HCT116 (cell line): ENCODE data around the gene TNS3. TPM values are rescaled to one million over a fixed set of nuclear protein-coding genes. Genes with fewer than 3 reads are reported as not detected.
"Not testable (repeated sequence)": the region's sequence is repeated elsewhere in the genome, so short reads cannot be mapped to it uniquely, and the experiment has no call there.

Source experiments
- ATAC-seq: fragments of 200-7000 bp; cut with Tn5 transposase; 2 replicates; pipeline ENCODE4 v1.9.1; 2020; ENCODE audit warnings: mild to moderate bottlenecking, moderate library complexity
- BruUV-seq: library from RNA; stranded (reverse); fragments of 400-500 nt; replicated peaks from 2 replicates; lab custom pipeline; 2021; lab: Mats Ljungman, UMichigan
- CTCF ChIA-PET: fragments of 300-600 bp; sonication (Branson Sonifier 250); formaldehyde crosslinking; loops from one replicate; lab custom pipeline; 2021; ENCODE audit warnings: antibody characterized with exemption; lab: Charles Lee
- POLR2A ChIA-PET: fragments of 300-600, 350-600 bp; sonication (Branson Sonifier 250); formaldehyde crosslinking; loops from one replicate; lab custom pipeline; 2021; ENCODE audit warnings: antibody characterized with exemption; lab: Charles Lee
- RAD21 ChIA-PET, 2 experiments: fragments of 300-600 bp; sonication (Branson Sonifier 250); formaldehyde crosslinking; loops; one replicate each; lab custom pipeline; 2023; ENCODE audit warnings: low total read pairs in 2 of 2; ENCODE audit not compliant: uncharacterized antibody in 2 of 2, unreplicated experiment in 2 of 2, low non-redundant PET in 1 of 2; lab: Charles Lee
- DNase-seq: peaks from one replicate; pipeline ENCODE4 v3.0.0-alpha.2; 2010; ENCODE audit warnings: low read depth, low spot score
- H2AFZ ChIP-seq: fragments of 200-600 bp; shearing (Covaris generic), sonication (generic); 2 replicates; pipeline ENCODE4 v1.6.1; 2017; ENCODE audit warnings: low read depth, mixed run types, mixed read lengths, antibody characterized with exemption, low read length; ENCODE audit not compliant: poor library complexity, severe bottlenecking
- H3K27ac ChIP-seq: 2 replicates; pipeline ENCODE4 v1.5.1; 2012; ENCODE audit warnings: low read depth, low read length
- H3K27me3 ChIP-seq: fragments of 200-600 bp; sonication (generic); 2 replicates; pipeline ENCODE4 v1.6.1; 2016; ENCODE audit warnings: mixed run types, low read length, mixed read lengths; ENCODE audit not compliant: insufficient read depth
- H3K36me3 ChIP-seq, 2 experiments: fragments of 200-500 bp in 1 of 2; fragments of 200-600 bp in 1 of 2; sonication (Bioruptor generic) in 1 of 2; sonication (generic) in 1 of 2; 2 replicates each; pipeline versions ENCODE4 v1.5.1 to v1.6.1; 2014 to 2016; ENCODE audit warnings: low read length in 2 of 2, inconsistent platforms in 1 of 2, mixed read lengths in 1 of 2, mixed run types in 1 of 2; ENCODE audit not compliant: insufficient read depth in 2 of 2, control insufficient read depth in 1 of 2
- H3K4me1 ChIP-seq, 2 experiments: fragments of 200-600 bp in 1 of 2; sonication (generic) in 1 of 2; 2 replicates each; pipeline versions ENCODE4 v1.5.1 to v1.6.1; 2012 to 2017; ENCODE audit warnings: low read length in 2 of 2, inconsistent platforms in 1 of 2, mild to moderate bottlenecking in 1 of 2, mixed read lengths in 1 of 2, mixed run types in 1 of 2, moderate library complexity in 1 of 2; ENCODE audit not compliant: insufficient read depth in 2 of 2, control insufficient read depth in 1 of 2
- H3K4me2 ChIP-seq: fragments of 200-600 bp; sonication (generic); 2 replicates; pipeline ENCODE4 v1.6.1; 2017; ENCODE audit warnings: mixed run types, low read length, mixed read lengths
- H3K4me3 ChIP-seq, 2 experiments: fragments of 200-600 bp in 1 of 2; sonication (generic) in 1 of 2; replicated peaks in 1 of 2; 2 replicates each; pipeline ENCODE4 v1.5.1; 2011 to 2016; ENCODE audit warnings: low read length in 2 of 2, control low read depth in 1 of 2, low read depth in 1 of 2, mild to moderate bottlenecking in 1 of 2, mixed read lengths in 1 of 2, mixed run types in 1 of 2
- H3K79me2 ChIP-seq: fragments of 200-600 bp; sonication (generic); 2 replicates; pipeline ENCODE4 v1.6.1; 2017; ENCODE audit warnings: mild to moderate bottlenecking, mixed run types, low read length, moderate library complexity, mixed read lengths; ENCODE audit not compliant: insufficient read depth
- H3K9ac ChIP-seq: fragments of 200-600 bp; sonication (generic); 2 replicates; pipeline ENCODE4 v1.6.1; 2016; ENCODE audit warnings: low read length, mixed read lengths
- H3K9me2 ChIP-seq: fragments of 200-600 bp; sonication (generic), shearing (Covaris generic); 2 replicates; pipeline ENCODE4 v1.6.1; 2017; ENCODE audit warnings: mixed run types, mild to moderate bottlenecking, moderate library complexity; ENCODE audit not compliant: insufficient read depth
- H3K9me3 ChIP-seq, 2 experiments: fragments of 200-500 bp in 1 of 2; fragments of 200-600 bp in 1 of 2; sonication (Bioruptor generic) in 1 of 2; sonication (generic) in 1 of 2; 2 replicates each; pipeline ENCODE4 v1.6.1; 2014 to 2017; ENCODE audit warnings: low read length in 2 of 2, mixed read lengths in 2 of 2, inconsistent platforms in 1 of 2, low read depth in 1 of 2, mild to moderate bottlenecking in 1 of 2, mixed run types in 1 of 2, moderate library complexity in 1 of 2; ENCODE audit not compliant: control insufficient read depth in 1 of 2, insufficient read depth in 1 of 2
- H4K20me1 ChIP-seq: fragments of 200-600 bp; sonication (generic), shearing (Covaris generic); 2 replicates; pipeline ENCODE4 v1.6.1; 2017; ENCODE audit warnings: mixed run types, mild to moderate bottlenecking, moderate library complexity; ENCODE audit not compliant: insufficient read depth
- EZH2 ChIP-seq: fragments of 200-600 bp; sonication (generic); IDR thresholded peaks from 2 replicates; pipeline ENCODE4 v1.6.1; 2017; ENCODE audit warnings: antibody characterized with exemption, mixed run types
- REST ChIP-seq: IDR thresholded peaks from 2 replicates; pipeline ENCODE4 v1.6.1; 2012; ENCODE audit warnings: low read depth
- ZBTB33 ChIP-seq: IDR thresholded peaks from 2 replicates; pipeline ENCODE4 v1.6.1; 2011; ENCODE audit warnings: mild to moderate bottlenecking, low read length, moderate library complexity; ENCODE audit not compliant: insufficient replicate concordance; ENCODE audit errors: extremely low read depth
- intact Hi-C: fragments of 100-400 bp; cut with micrococcal nuclease; formaldehyde crosslinking; loops from 2 replicates; pipeline ENCODE4 v1.10.0; 2022
- total RNA-seq: library from RNA; stranded (reverse); gene quantifications from one replicate; pipeline ENCODE4 v1.2.1, GENCODE V29; 2021; ENCODE audit not compliant: unreplicated experiment

Gene TNS3
- total RNA-seq, 1 experiment from 2014 or later: 9.1 TPM

- TF ChIP-seq REST (no peak), EZH2 (no peak), ZBTB33 (no peak)
Observed at GRCh38 chr7:47609803-47610452, 28.0 kb upstream of the TNS3 start (continued).

- RAD21 ChIA-PET, H3K9ac ChIP-seq, CTCF ChIA-PET, POLR2A ChIA-PET, H3K36me3 ChIP-seq, H4K20me1 ChIP-seq, H2AFZ ChIP-seq, H3K79me2 ChIP-seq, H3K4me3 ChIP-seq, intact Hi-C loops, ATAC-seq, H3K4me2 ChIP-seq, DNase-seq, H3K9me2 ChIP-seq, BruUV-seq, H3K27me3 ChIP-seq, H3K27ac ChIP-seq, H3K9me3 ChIP-seq: not testable (repeated sequence)
- H3K4me1 ChIP-seq: peaks cover 20 to 21% of the 10 kb centered on the region in 2 experiments
Observed at GRCh38 chr7:47606593-47607046, 24.7 kb upstream of the TNS3 start.
